SU-DHL-6 (cell line): ENCODE data around the gene RBFOX2.

Experiments used
- CTCF ChIP-seq: fragments of 200-600 bp; sonication (generic); IDR thresholded peaks from one replicate; pipeline ENCODE4 v1.5.1; 2017; ENCODE audit warnings: antibody characterized with exemption, mild to moderate bottlenecking, low read length, moderate library complexity; ENCODE audit not compliant: insufficient read depth, poor library complexity, severe bottlenecking
- EZH2phosphoT487 ChIP-seq: fragments of 200-600 bp; sonication (generic), shearing (Covaris generic); conservative IDR thresholded peaks from 2 replicates; pipeline ENCODE4 v1.6.1; 2018; ENCODE audit warnings: mild to moderate bottlenecking, antibody characterized with exemption, low read length, moderate library complexity, mixed read lengths

- TF ChIP-seq CTCF (no peak), EZH2phosphoT487 (no peak)
These were observed 123.9 kb downstream of the RBFOX2 start for GRCh38 chr22:35904752-35905151.
